Measurements from ENCODE around the gene AOPEP.
"Not testable (repeated sequence)": the region's sequence is repeated elsewhere in the genome, so short reads cannot be mapped to it uniquely, and the experiment has no call there.

AOPEP gene

GRCh38 chr9:94869415-94869843, 142.9 kb downstream of the AOPEP start:
- no peak for DNase-seq (ENCODE audit: low read depth)

GRCh38 chr9:94870465-94870792, 143.9 kb downstream of the AOPEP start:
- DNase-seq (ENCODE audit: low read depth) = no peak

- DNase-seq (ENCODE audit: low read depth) = no peak
These were observed 144.5 kb downstream of the AOPEP start for GRCh38 chr9:94870793-94871558.

GRCh38 chr9:94872083-94872833, 145.8 kb downstream of the AOPEP start:
- DNase-seq (ENCODE audit: low read depth) = no peak

- DNase-seq (ENCODE audit: low read depth) = no peak
These were observed 146.5 kb downstream of the AOPEP start for GRCh38 chr9:94872891-94873511.

- no peak for DNase-seq (ENCODE audit: low read depth)
These were observed 147.8 kb downstream of the AOPEP start for GRCh38 chr9:94874316-94874715.

GRCh38 chr9:94875300-94876020, 149.0 kb downstream of the AOPEP start:
- DNase-seq (ENCODE audit: low read depth) = no peak

- DNase-seq (ENCODE audit: low read depth) = not testable (repeated sequence)
These were observed 152.3 kb downstream of the AOPEP start for GRCh38 chr9:94878804-94879203.

- no peak for DNase-seq (ENCODE audit: low read depth)
These were observed 152.7 kb downstream of the AOPEP start for GRCh38 chr9:94879230-94879629.

- no peak for DNase-seq (ENCODE audit: low read depth)
These were observed 154.5 kb downstream of the AOPEP start for GRCh38 chr9:94881023-94881422.

GRCh38 chr9:94881454-94881853, 155.0 kb downstream of the AOPEP start:
- no peak for DNase-seq (ENCODE audit: low read depth)

GRCh38 chr9:94881940-94882339, 155.4 kb downstream of the AOPEP start:
- DNase-seq (ENCODE audit: low read depth) = no peak

- no peak for DNase-seq (ENCODE audit: low read depth)
These were observed 156.6 kb downstream of the AOPEP start for GRCh38 chr9:94882966-94883641.

- DNase-seq (ENCODE audit: low read depth) = no peak
These were observed 159.5 kb downstream of the AOPEP start for GRCh38 chr9:94885854-94886447.

- DNase-seq (ENCODE audit: low read depth) = no peak
These were observed 161.2 kb downstream of the AOPEP start for GRCh38 chr9:94887721-94888120.

GRCh38 chr9:94888775-94889174, 162.3 kb downstream of the AOPEP start:
- no peak for DNase-seq (ENCODE audit: low read depth)

- DNase-seq (ENCODE audit: low read depth) = no peak
These were observed 163.1 kb downstream of the AOPEP start for GRCh38 chr9:94889628-94890027.

- DNase-seq (ENCODE audit: low read depth) = no peak
These were observed 164.7 kb downstream of the AOPEP start for GRCh38 chr9:94891183-94891582.

GRCh38 chr9:94892675-94893074, 166.2 kb downstream of the AOPEP start:
- DNase-seq (ENCODE audit: low read depth) = no peak

GRCh38 chr9:94894094-94894699, 167.7 kb downstream of the AOPEP start:
- no peak for DNase-seq (ENCODE audit: low read depth)

GRCh38 chr9:94895668-94896067, 169.2 kb downstream of the AOPEP start:
- no peak for DNase-seq (ENCODE audit: low read depth)

Data from activated T-cell treated with anti-CD3 and anti-CD28 coated beads for 1 hour (primary cell).